Astrocyte (in vitro differentiated cells and primary cell): ENCODE data around the gene GRK3. TPM values are rescaled to one million over a fixed set of nuclear protein-coding genes. Genes with fewer than 3 reads are reported as not detected.

Experiments used
- DNase-seq: peaks from one replicate; pipeline ENCODE4 v3.0.0-alpha.2; 2010; ENCODE audit warnings: low read depth
- FAIRE-seq: peaks from 2 replicates; lab custom pipeline; 2011; peaks lifted over from hg19 to GRCh38; lab: Jason Lieb, UNC
- H2AFZ ChIP-seq: 2 replicates; pipeline ENCODE4 v1.6.0; 2012; ENCODE audit warnings: low read depth, low read length, inconsistent platforms
- H3K27ac ChIP-seq: 2 replicates; pipeline ENCODE4 v1.5.1; 2011; ENCODE audit warnings: low read depth, low read length, inconsistent platforms
- H3K27me3 ChIP-seq: 2 replicates; pipeline ENCODE4 v1.6.0; 2011; ENCODE audit warnings: low read length, inconsistent platforms; ENCODE audit not compliant: insufficient read depth
- H3K36me3 ChIP-seq: 2 replicates; pipeline ENCODE4 v1.5.1; 2011; ENCODE audit warnings: low read length, inconsistent platforms; ENCODE audit not compliant: insufficient read depth
- H3K4me1 ChIP-seq: 2 replicates; pipeline ENCODE4 v1.5.1; 2011; ENCODE audit warnings: low read length, inconsistent platforms; ENCODE audit not compliant: insufficient read depth
- H3K4me2 ChIP-seq: 2 replicates; pipeline ENCODE4 v1.6.0; 2012; ENCODE audit warnings: low read length, inconsistent platforms
- H3K4me3 ChIP-seq: 2 replicates; pipeline ENCODE4 v1.5.1; 2011; ENCODE audit warnings: low read depth, mild to moderate bottlenecking, low read length, inconsistent platforms; ENCODE audit not compliant: insufficient read depth
- H3K79me2 ChIP-seq: 2 replicates; pipeline ENCODE4 v1.6.0; 2012; ENCODE audit warnings: mild to moderate bottlenecking, low read length, inconsistent platforms; ENCODE audit not compliant: insufficient read depth
- H3K9ac ChIP-seq: 2 replicates; pipeline ENCODE4 v1.6.0; 2012; ENCODE audit warnings: mild to moderate bottlenecking, low read length, inconsistent platforms
- H3K9me3 ChIP-seq: 2 replicates; pipeline ENCODE4 v1.5.1; 2012; ENCODE audit warnings: low read depth, mild to moderate bottlenecking, low read length, inconsistent platforms; ENCODE audit not compliant: insufficient read depth
- H4K20me1 ChIP-seq: 2 replicates; pipeline ENCODE4 v1.6.0; 2012; ENCODE audit warnings: low read length, inconsistent platforms; ENCODE audit not compliant: insufficient read depth
- H3K27ac Mint-ChIP-seq: one replicate; pipeline ENCODE4 v1.8.0; 2021; ENCODE audit warnings: mild to moderate bottlenecking, mixed read lengths; ENCODE audit not compliant: unreplicated experiment
- H3K27me3 Mint-ChIP-seq: one replicate; pipeline ENCODE4 v1.8.0; 2021; ENCODE audit warnings: low read depth, mixed read lengths; ENCODE audit not compliant: unreplicated experiment
- H3K36me3 Mint-ChIP-seq: one replicate; pipeline ENCODE4 v1.8.0; 2021; ENCODE audit warnings: low read depth, mixed read lengths; ENCODE audit not compliant: unreplicated experiment
- H3K4me1 Mint-ChIP-seq: one replicate; pipeline ENCODE4 v1.8.0; 2021; ENCODE audit warnings: low read depth, mixed read lengths; ENCODE audit not compliant: unreplicated experiment
- H3K4me3 Mint-ChIP-seq: one replicate; pipeline ENCODE4 v1.8.0; 2021; ENCODE audit warnings: mild to moderate bottlenecking, moderate library complexity, mixed read lengths; ENCODE audit not compliant: unreplicated experiment
- H3K9me3 Mint-ChIP-seq: one replicate; pipeline ENCODE4 v1.8.0; 2021; ENCODE audit warnings: mild to moderate bottlenecking, mixed read lengths; ENCODE audit not compliant: unreplicated experiment
- CTCF ChIP-seq: IDR thresholded peaks from 2 replicates; pipeline ENCODE4 v1.5.1; 2011; ENCODE audit warnings: low read depth, mild to moderate bottlenecking, inconsistent platforms, low read length, moderate library complexity; ENCODE audit not compliant: insufficient read depth
- EZH2 ChIP-seq: IDR thresholded peaks from 2 replicates; pipeline ENCODE4 v1.6.1; 2012; ENCODE audit warnings: mild to moderate bottlenecking, low read length, inconsistent platforms; ENCODE audit not compliant: insufficient read depth
- total RNA-seq: library from RNA; stranded (reverse); gene quantifications from 2 replicates; pipeline ENCODE4 v1.2.1, GENCODE V29; 2021

GRK3 gene
- total RNA-seq, 1 donor from 2014 or later: 7.2 TPM

- Histone ChIP-seq H3K36me3 (no peaks in the 10 kb centered on the region), H3K4me3 (no peak overlapping the region), H3K4me2 (no peak overlapping the region), H3K9me3 (no peaks in the 10 kb centered on the region), H3K4me1 (no peaks in the 10 kb centered on the region), H3K27me3 (no peaks in the 10 kb centered on the region), H4K20me1 (no peaks in the 10 kb centered on the region), H3K79me2 (no peaks in the 10 kb centered on the region), H3K9ac (no peak overlapping the region), H2AFZ (peak overlapping the region; percentile 9), H3K27ac (no peak overlapping the region)
- TF ChIP-seq EZH2: no peak
- TF ChIP-seq CTCF: no peak
- Mint-ChIP-seq H3K4me1 (peaks cover 7% of the 10 kb centered on the region), H3K4me3 (no peak overlapping the region), H3K9me3 (no peaks in the 10 kb centered on the region), H3K27ac (no peak overlapping the region), H3K36me3 (no peaks in the 10 kb centered on the region), H3K27me3 (no peaks in the 10 kb centered on the region)
- no peak for FAIRE-seq
- no peak for DNase-seq
These were observed 161.8 kb downstream of the GRK3 start for GRCh38 chr22:25726241-25726640.

DNA sequence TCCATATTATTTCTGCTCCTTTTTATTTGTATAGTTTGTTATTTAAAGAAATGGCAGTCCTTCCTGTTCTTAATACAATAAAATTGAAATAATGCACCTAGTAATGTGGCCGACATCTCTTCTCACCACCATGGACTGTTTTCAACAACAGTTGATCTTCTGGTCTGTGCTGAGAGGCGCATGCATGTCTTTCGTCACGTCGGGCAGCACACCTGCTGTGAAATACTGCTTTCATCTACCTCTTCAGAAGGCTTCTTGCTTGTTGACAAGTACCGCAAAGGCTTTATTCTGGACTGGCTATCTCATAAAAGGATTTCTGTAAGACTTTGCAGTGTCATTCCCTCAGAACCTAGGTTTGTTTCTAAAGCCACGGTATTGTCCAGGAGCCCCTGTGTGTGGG, 163.6 kb downstream of the GRK3 start:
- H3K4me1 ChIP-seq: no peaks in the 10 kb centered on the region
- Mint-ChIP-seq H3K36me3 (no peaks in the 10 kb centered on the region), H3K27ac (no peak overlapping the region), H3K9me3 (no peaks in the 10 kb centered on the region), H3K4me3 (no peak overlapping the region), H3K27me3 (peaks cover 1% of the 10 kb centered on the region), H3K4me1 (peaks cover 7% of the 10 kb centered on the region)
- no peak for DNase-seq
- H3K36me3 ChIP-seq: no peaks in the 10 kb centered on the region
- no peak overlapping the region for H3K27ac ChIP-seq
- H4K20me1 ChIP-seq: no peaks in the 10 kb centered on the region
- H3K9ac ChIP-seq: no peak overlapping the region
- no peaks in the 10 kb centered on the region for H3K9me3 ChIP-seq
- no peaks in the 10 kb centered on the region for H3K79me2 ChIP-seq
- no peaks in the 10 kb centered on the region for H3K27me3 ChIP-seq
- H3K4me3 ChIP-seq: no peak overlapping the region
- TF ChIP-seq CTCF (no peak), EZH2 (no peak)
- no peak overlapping the region for H2AFZ ChIP-seq
- no peak overlapping the region for H3K4me2 ChIP-seq
- no peak for FAIRE-seq

GRCh38 chr22:25729016-25729995, 164.8 kb downstream of the GRK3 start:
- no peak overlapping the region for H3K9ac ChIP-seq
- H3K4me2 ChIP-seq: no peak overlapping the region
- H2AFZ ChIP-seq: no peak overlapping the region
- H3K36me3 Mint-ChIP-seq: no peaks in the 10 kb centered on the region
- no peak overlapping the region for H3K4me3 Mint-ChIP-seq
- H3K36me3 ChIP-seq: no peaks in the 10 kb centered on the region
- peaks cover 7% of the 10 kb centered on the region for H3K4me1 Mint-ChIP-seq
- no peak overlapping the region for H3K27ac Mint-ChIP-seq
- H3K27me3 ChIP-seq: no peaks in the 10 kb centered on the region
- FAIRE-seq (no peak), DNase-seq (no peak)
- TF ChIP-seq CTCF (no peak), EZH2 (no peak)
- no peak overlapping the region for H3K27ac ChIP-seq
- no peaks in the 10 kb centered on the region for H3K9me3 Mint-ChIP-seq
- H3K4me3 ChIP-seq: no peak overlapping the region
- H3K27me3 Mint-ChIP-seq: peaks cover 1% of the 10 kb centered on the region
- H4K20me1 ChIP-seq: no peaks in the 10 kb centered on the region
- H3K9me3 ChIP-seq: no peaks in the 10 kb centered on the region
- H3K4me1 ChIP-seq: no peaks in the 10 kb centered on the region
- no peaks in the 10 kb centered on the region for H3K79me2 ChIP-seq
